Adrenal gland (tissue), 5 donors: ENCODE measurements around the gene MADD.

Source experiments
- CTCF ChIP-seq, 6 experiments: fragments of 450-650 bp in 4 of 6; fragments of 200-600 bp in 2 of 6; sonication (generic) in 1 of 6; IDR thresholded peaks; 1 replicate in 5 of 6; 2 replicates in 1 of 6; pipeline versions ENCODE4 v1.5.1 to v1.8.0; 2016 to 2021; ENCODE audit warnings: antibody characterized with exemption in 6 of 6, mild to moderate bottlenecking in 2 of 6, moderate library complexity in 1 of 6
- POLR2A ChIP-seq, 2 donors: fragments of 450-650 bp; IDR thresholded peaks; one replicate each; pipeline ENCODE4 v1.6.1; 2017; ENCODE audit warnings: antibody characterized with exemption in 2 of 2, mild to moderate bottlenecking in 2 of 2, moderate library complexity in 1 of 2
- donor health status: DM: no; HTN: no; CAD: no.

GRCh38 chr11:47272706-47273105 lies 2.8 kb downstream of the MADD start:
- TF ChIP-seq POLR2A (IDR thresholded peaks at IDR 0.05) (no peak), CTCF (IDR thresholded peaks at IDR 0.05) (no peak)
